HG02759 (cell line): ENCODE measurements around the gene GSK3B.

Source experiments
- ATAC-seq: cut with Tn5 transposase; IDR thresholded peaks from one replicate; pipeline ENCODE4 v1.9.1; 2021; ENCODE audit warnings: mild to moderate bottlenecking, moderate library complexity; ENCODE audit not compliant: unreplicated experiment

Gene GSK3B

GRCh38 chr3:119831022-119831421, 263.2 kb downstream of the GSK3B start:
- no peak for ATAC-seq

GRCh38 chr3:119829420-119829819, 264.8 kb downstream of the GSK3B start:
- no peak for ATAC-seq

GRCh38 chr3:119826711-119827608, 267.3 kb downstream of the GSK3B start:
- ATAC-seq, result no peak

GRCh38 chr3:119825820-119826219, 268.4 kb downstream of the GSK3B start:
- ATAC-seq, result no peak

- ATAC-seq, result no peak
Observed at GRCh38 chr3:119819806-119820205, 274.4 kb downstream of the GSK3B start.

- ATAC-seq, result no peak
Observed at GRCh38 chr3:119818937-119819336, 275.3 kb downstream of the GSK3B start.

GRCh38 chr3:119817583-119818363, 276.5 kb downstream of the GSK3B start:
- ATAC-seq, result no peak

GRCh38 chr3:119817071-119817470, 277.2 kb downstream of the GSK3B start:
- no peak for ATAC-seq

GRCh38 chr3:119815716-119816115, 278.5 kb downstream of the GSK3B start:
- no peak for ATAC-seq

- no peak for ATAC-seq
Observed at GRCh38 chr3:119812491-119813058, 281.7 kb downstream of the GSK3B start.

- ATAC-seq, result peak; percentile 86
Observed at GRCh38 chr3:119810018-119810435, 284.2 kb downstream of the GSK3B start.

GRCh38 chr3:119809249-119810017, 284.8 kb downstream of the GSK3B start:
- ATAC-seq, result no peak

- no peak for ATAC-seq
Observed at GRCh38 chr3:119808843-119809242, 285.4 kb downstream of the GSK3B start.

- ATAC-seq, result no peak
Observed at GRCh38 chr3:119808244-119808643, 286.0 kb downstream of the GSK3B start.

GRCh38 chr3:119800844-119801243, 293.4 kb downstream of the GSK3B start:
- ATAC-seq, result no peak

GRCh38 chr3:119796785-119797184, 297.5 kb downstream of the GSK3B start:
- ATAC-seq, result no peak

- ATAC-seq, result no peak
Observed at GRCh38 chr3:119796368-119796767, 297.9 kb downstream of the GSK3B start.

GRCh38 chr3:119795849-119796248, 298.4 kb downstream of the GSK3B start:
- no peak for ATAC-seq

- ATAC-seq, result no peak
Observed at GRCh38 chr3:119794971-119795612, 299.2 kb downstream of the GSK3B start.

GRCh38 chr3:119794401-119794800, 299.8 kb downstream of the GSK3B start:
- ATAC-seq, result no peak
